Amniotic epithelial cell (primary cell): Measurements from ENCODE around the gene WASF2.
A peak's percentile ranks its signal among the peaks of the same experiment; 100 is the strongest.
"Not testable (repeated sequence)": the region's sequence is repeated elsewhere in the genome, so short reads cannot be mapped to it uniquely, and the experiment has no call there.

Experiments
- DNase-seq: peaks from one replicate; pipeline ENCODE4 v3.0.0-alpha.2; 2010; ENCODE audit warnings: low read depth

The WASF2 gene

DNA sequence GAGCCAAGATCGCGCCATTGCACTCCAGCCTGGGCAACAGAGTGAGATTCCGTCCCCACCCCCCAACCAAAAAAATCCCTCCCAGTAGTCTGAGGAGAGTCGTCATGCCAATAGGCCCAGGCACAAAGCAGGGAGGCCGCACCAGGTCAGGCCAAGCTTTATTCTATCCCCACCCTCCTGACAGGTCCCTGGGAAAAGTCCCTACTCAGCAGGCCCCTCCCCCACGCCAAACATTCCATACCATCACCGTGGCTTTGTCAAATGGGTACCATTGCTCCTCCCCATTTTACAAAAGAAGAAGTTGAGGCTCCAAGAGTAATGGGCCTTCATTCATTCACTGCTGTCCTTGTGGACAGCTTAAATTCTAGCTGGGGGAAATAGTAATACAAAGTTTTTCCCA lies 92.2 kb downstream of the WASF2 start:
- no peak for DNase-seq

DNA sequence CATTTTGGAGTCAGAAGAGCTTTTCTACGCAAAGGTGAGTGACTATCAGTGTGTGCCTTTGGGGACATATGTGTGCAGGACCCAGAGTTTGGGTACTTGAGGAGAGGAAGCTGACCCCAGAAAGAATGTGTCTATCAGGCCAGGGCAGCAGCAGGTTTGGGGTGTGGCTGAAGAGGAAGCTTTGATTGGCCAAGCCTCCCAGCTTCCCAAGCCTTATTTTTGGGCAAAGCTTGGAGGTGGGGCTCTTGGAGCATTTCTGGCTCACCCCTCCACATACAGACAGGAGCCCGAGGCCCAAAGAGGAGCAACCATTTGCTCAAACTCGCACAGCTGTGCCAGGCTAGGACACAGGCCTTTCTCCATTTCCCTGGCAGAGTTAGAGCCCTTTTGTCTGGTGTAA lies 92.9 kb downstream of the WASF2 start:
- no peak for DNase-seq

DNA sequence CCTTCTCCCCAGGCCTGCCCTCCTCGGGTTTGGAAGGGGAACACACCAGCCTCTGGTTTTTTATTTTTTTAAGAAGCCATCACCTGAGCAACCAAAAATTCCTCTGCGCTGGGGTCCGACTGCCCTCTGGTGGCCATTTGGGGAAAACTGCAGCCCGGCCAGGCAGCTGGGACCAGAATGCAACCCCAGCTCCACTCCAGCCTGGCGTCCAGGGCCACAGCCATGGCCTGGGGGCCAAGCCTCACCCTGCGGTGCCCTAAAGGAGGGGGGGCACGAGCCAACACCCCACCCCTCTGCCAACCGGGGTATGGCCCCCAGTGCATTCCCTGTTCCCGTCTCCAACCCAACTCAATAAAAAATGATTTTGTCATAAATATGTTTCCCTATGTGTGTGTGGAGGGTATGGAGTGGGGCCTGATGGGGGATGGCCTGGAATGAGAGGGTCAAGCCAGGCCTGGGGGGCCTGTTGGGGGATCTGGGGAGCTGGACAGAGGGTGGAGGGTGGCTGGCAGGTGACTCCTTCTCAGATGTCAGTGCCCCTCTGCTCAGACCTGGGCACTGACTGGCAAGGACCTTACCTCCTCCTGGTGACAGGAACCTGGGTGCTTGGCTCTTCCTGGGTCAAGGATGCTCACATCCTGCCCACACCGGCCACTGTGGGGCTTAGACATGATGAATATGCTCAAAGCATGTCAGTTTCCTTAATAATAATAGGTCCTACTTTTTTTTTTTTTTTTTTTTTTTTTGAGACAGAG lies 94.3 kb downstream of the WASF2 start:
- DNase-seq, result peak; percentile 27

DNA sequence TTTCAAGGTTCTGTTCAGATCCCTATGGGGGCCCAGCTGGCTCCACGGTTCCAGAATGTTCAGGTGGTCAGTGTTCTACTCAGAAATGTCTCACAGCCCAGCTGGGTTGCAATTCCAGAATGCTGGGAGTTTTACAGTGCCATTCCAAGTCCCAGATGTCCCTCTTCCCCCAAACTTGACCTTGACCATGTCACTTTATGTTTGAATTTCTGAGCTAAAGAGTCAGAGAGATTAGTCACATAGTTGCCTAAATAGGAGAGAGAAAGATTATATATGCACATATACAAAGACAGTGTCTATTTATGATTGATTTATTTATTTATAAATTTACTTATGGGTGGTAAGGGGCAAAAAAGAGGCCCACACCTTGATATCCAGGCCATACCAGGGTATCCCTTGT lies 95.0 kb downstream of the WASF2 start:
- no peak for DNase-seq

DNA sequence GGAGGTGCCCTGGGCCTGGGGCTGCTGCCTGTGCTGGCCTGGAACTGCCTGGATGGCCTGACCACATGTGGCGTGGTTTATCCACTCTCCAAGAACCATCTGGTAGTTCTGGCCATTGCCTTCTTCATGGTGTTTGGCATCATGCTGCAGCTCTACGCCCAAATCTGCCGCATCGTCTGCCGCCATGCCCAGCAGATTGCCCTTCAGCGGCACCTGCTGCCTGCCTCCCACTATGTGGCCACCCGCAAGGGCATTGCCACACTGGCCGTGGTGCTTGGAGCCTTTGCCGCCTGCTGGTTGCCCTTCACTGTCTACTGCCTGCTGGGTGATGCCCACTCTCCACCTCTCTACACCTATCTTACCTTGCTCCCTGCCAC lies 95.7 kb downstream of the WASF2 start:
- no peak for DNase-seq

DNA sequence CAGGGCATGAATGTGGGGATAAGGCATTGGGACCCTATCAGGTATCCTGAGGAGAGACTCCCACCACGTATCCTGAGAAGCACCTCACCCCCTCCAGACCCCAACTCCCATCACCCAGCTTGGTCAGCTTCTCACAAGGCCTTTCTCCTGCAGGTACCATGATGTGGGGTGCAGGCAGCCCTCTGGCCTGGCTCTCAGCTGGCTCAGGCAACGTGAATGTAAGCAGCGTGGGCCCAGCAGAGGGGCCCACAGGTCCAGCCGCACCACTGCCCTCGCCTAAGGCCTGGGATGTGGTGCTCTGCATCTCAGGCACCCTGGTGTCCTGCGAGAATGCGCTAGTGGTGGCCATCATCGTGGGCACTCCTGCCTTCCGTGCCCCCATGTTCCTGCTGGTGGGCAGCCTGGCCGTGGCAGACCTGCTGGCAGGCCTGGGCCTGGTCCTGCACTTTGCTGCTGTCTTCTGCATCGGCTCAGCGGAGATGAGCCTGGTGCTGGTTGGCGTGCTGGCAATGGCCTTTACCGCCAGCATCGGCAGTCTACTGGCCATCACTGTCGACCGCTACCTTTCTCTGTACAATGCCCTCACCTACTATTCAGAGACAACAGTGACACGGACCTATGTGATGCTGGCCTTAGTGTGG lies 96.2 kb downstream of the WASF2 start:
- DNase-seq, result no peak

DNA sequence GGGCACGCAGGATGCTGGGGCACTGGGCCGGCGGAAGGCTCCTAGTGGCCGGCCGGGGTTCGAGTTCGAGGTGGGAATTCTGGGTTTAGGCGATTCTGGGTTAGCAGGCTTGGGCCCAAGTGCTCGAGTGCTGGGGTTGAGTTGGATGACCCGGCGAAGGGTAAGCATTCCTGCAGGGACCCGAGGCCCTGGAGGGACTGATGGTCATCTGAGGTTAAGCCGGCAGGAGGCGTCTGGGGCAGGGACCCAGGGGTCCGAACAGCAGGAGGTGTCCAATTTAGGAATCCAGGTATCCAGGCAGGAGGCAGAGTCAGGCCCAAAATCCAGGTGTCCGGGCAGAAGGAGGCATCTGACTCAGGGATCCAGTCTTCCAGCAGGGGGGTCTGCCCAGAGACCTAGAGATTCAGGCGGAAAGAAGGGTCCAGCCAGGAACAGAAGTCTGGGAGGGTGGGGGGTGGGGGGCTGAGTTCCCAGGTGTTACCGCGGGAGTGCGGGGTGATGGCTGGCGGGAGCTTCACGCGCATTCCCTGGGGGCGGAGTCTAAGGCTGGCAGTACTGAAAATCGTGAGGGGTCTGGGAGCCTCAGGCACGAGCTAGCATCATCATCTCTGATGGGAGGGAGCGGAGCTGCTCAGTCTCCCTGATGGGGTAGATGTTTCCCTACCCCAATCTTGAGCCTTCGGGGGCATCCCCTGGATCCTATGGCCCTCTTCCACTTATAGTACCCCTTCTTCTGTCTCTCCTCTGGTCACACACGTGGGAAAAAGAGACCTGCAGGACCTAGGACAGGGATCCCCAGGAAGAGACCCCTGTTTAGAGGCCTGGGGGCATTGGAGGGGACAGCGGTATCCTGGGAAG lies 97.0 kb downstream of the WASF2 start:
- DNase-seq, result no peak

DNA sequence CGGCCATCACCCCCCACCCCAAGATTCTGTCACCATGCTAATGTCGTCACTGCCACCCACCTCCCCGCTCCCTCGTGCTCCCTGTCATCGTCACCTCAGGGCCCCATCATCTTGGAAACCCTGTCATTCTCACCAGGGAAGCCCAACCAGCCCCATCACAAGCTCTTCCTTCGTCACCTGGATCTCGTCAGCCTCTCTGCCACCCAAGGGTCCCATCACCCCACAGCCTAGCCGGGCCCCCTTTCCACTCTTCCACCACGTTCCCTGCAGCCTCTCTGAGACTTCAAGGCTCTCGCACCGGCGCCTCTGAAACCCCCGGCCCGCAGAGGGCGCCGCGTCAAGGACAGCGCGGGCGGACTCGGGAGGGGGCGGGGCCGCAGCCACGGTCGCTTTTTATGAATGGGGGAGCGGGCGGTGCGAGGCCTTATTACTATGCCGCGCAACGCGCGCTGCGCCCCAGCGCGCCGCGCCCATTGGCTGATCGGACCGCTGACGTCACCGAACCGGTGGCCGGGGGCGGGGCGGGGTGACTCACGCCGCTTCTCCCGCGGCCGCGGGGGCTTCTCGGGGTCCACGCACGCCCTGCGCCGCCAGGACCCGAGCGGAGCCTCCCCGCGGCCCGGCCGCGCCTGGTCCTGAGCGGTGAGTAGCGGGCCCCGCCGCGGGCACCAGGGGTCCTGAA lies 97.7 kb downstream of the WASF2 start, which contains the start of gene GPR3:
Gene GPR3, plus strand, starts transcription at position 527 of the 682 bp plus-strand sequence. CDS start 1,177 bp downstream, outside the sequence.
- peak; percentile 83 for DNase-seq

DNA sequence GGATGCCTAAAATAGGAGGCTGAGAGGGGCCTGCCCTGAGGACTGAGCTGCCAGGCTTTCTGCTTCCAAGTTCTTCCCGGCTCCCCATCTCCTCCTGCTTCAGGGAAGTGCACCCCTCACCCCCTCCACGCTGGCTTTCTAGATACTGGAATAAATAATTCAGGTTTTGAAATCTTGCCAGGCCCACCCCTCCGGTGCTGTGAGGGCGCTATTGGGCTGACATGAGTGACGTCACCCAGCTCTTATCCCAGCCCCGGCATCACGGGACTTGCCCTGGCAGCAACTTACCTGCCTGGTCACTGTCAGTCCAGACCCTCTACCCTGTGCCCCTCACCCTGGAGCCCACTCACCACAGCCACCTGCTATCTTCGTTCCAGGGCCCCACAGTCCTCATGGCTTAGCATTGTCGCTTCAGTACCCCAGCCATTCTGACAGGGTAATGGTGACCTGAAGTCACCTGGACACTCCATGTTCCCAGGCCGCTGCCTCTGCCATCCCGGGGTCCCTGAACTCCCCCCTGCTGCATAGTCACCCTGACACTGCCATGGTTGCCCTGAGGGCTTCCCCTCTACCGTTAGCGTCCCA lies 98.4 kb downstream of the WASF2 start:
- DNase-seq, result peak; percentile 64

DNA sequence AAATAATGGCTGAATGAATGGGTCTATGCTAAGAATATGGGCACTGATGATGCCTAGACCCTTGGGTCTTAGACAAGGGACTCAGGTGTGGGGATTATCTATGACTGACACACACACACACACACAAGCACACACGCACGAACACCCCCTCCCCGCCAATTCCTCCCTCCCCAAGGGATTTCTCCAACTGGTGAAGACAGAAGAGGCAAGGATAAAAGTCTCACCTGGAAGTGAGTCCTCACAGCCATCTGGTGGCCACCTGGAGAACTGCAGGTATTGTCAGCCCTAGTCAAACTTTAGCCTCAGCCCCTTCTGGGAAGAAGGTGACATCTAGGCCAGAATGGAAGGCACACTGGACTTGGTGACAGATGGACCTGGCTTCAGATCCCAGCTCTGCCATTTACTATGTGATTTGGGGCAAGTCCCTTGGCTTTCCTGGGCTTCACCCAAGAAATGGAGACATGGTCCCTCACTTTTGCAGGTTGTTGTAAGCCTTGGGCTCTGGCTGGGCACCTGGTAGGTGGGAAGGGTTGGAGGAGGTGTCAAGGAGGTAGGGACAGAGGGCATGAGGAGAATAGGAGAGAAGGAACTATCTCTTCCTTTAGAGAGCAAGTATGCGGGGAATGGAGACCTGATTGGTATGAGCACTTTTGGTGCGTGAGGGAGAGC lies 101.5 kb downstream of the WASF2 start:
- peak; percentile 32 for DNase-seq

DNA sequence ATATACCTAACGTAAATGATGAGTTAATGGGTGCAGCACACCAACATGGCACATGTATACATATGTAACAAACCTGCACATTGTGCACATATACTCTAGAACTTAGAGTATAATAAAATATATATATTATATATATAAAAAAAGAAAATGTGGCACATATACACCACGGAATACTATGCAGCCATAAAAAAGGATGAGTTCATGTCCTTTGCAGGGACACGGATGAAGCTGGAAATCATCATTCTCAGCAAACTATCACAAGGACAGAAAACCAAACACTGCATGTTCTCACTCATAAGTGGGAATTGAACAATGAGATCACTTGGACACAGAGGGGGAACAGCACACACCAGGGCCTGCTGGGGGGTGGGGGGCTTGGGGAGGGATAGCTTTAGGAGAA lies 105.2 kb downstream of the WASF2 start:
- DNase-seq, result not testable (repeated sequence)

DNA sequence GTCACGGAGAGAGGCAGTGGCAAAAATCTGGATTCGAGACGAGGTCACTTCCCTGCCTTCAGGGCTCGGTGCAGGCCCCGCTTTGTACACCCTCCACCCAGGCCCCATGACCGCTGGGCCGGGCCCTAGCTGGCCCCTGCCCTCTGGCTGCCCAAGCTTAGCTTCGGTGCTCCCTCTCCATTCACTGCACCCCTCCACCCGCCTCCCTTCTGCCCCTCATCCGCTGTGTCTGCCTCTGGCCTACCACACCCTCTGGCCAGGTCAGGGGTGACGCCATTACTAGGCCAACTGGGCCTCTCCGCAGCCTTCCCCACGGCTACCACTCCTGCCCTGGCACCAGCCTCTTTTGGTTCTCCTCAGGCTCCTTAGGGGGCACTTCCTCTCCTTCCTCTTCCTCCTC lies 106.3 kb downstream of the WASF2 start:
- DNase-seq, result no peak

DNA sequence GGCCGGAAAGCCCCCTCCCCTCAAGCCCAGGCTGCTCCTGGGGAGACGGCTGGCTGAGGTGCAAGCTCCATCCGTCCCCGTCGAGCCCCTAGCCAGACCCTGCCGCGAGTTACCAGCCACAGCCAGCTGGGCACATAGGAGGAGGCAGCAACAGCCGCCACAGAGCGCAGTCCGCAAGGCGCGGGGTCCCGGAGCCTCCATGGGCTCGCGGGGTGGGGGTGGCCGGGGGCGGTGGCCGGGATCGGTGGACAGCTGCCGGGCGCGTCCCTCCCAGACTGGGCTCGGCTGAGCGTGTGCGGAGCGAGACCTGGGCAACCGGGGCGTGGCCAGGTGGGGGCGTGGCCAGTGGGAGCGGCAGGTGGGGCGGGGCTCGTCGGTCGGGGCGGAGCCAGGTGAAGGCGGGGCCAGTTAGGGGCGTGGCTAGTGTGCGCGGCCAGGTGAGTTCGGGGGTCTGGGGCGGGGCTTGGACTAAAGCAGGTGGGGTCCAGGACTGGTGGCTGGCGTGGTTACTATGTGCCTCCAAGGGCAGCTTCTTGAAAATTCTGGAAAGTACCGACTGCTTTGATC lies 106.8 kb downstream of the WASF2 start, which contains the start of gene CD164L2:
Gene CD164L2, minus strand, starts transcription at position 295 of the 567 bp plus-strand sequence. Its CDS starts 94 bp downstream, at position 201.
- no peak for DNase-seq

DNA sequence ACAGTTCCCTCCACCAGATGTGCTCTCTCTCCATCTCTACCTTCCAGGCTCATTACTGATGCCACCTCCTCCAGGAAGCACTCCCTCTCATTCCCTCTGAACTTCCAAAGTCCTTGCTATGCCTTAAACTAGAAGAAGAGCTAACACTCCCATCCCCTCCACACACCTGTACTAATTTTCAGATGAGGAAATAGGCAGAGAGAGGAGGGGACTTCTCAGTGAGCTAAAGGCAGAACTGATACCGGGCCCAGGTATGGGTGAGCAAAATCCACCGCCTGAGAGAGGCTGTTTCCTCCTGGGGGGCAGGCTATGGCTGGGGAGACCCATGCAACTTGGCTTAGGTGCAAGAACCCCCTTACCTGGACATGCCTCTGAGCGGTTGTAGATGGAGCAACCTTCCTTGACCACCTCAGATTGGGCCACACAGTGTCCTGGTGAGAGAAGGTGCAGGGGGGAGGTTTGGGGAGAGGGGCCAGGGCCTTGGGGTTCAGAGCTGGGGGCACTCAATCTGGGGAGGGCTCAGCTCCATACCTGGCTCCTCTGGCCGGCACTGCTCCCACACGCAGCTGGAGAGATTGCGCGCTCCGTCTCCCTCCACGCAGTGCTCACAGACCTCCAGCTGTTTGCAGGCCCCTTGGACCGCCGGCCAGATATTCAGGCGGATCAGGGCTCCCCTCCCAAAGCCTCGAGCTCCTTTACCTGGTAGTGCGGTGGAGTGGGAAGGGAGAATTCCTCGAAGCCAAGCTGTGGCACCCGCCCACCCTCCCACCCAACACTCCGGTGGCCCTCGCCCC lies 107.8 kb downstream of the WASF2 start:
- no peak for DNase-seq

DNA sequence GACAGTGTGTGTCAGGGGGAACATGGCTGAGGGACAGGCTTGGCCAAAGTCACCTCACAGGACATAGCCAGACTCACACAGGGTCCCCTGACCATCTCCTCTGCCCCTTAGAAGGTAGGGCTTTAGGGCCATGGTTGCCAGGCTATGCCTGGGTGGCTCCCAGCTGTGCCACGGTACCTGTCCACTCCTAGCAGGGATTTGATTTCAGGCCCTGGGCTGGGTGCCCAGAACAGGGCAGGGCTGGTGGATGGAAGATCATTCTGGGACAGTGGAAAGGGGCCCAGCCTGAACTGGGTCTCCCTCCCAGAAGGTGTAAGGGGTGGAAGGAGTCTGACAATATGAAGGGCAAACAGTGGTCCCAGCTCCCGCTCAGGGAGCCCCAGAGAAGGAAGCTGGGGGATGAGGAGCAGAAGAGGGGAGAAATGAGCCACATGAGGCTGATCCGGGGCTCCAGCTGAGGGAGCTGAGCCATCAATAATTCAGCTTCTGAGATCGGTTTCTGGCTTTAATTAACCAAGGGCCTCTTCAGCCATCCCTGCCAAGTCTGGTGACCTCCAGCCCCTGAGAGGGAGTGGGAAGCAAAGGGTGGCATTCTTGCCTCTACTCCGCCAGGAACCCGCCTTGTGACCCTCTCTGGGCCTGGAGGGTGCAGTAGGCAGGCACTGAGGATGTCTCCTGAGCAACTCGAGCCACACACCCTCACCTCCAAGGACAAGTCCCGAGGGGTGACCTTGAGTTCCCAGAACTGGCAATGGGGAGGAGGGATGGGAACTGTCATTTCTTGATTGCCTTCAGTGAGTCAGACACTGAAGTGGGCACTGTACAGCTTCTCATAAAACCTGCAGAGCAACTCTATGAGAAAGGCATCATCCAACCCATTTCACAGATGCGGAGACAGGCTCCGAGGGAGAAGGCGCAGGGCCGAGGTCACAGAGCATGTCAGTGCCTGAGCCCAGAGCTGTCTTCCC lies 108.9 kb downstream of the WASF2 start:
- no peak for DNase-seq

DNA sequence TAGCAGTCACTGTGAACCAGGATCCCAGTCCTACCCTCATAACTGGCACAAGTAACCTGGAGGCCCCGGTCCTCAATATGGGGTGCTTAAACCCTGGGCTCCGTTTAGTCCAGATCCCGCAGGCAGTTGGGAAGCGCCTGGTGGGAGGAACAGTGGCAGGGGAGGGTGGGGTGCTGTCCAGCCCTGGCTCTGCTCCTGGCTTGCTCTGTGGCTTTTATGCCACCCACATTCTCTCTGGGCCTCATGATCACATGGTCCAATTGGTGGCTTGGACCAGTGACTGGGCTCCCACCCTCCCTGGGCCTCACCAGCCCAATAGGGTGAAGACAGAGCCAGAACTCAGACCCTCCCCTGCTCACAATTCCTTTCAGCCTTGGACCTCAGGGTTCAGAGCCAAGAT lies 109.7 kb downstream of the WASF2 start:
- DNase-seq, result no peak

DNA sequence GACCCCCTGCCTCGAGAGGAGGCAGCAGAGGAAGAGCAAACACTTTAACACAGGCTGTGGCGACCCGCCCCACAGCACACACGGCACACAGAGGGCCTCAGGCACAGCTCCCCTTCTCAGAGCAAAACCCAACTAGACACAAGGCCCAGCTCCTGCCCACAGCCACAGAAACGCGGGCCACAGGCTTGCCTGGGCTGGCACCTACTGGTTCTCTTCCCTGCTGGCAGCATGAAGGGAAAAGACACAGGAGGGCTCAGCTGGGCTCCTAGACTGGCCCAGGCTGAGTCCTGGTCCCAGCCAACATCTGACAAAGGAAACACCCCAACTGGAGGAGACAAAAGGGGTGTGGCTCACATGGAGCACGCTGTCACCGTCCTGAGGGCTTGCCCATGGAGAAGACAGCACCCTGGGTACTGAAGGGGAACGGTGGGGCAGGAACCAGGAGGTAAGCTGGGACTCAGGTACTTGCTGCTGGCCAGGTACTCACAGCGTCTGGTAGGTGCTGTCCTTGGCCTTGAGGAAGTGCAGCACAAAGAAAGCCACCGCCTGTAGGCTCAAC lies 110.3 kb downstream of the WASF2 start:
- DNase-seq, result no peak

DNA sequence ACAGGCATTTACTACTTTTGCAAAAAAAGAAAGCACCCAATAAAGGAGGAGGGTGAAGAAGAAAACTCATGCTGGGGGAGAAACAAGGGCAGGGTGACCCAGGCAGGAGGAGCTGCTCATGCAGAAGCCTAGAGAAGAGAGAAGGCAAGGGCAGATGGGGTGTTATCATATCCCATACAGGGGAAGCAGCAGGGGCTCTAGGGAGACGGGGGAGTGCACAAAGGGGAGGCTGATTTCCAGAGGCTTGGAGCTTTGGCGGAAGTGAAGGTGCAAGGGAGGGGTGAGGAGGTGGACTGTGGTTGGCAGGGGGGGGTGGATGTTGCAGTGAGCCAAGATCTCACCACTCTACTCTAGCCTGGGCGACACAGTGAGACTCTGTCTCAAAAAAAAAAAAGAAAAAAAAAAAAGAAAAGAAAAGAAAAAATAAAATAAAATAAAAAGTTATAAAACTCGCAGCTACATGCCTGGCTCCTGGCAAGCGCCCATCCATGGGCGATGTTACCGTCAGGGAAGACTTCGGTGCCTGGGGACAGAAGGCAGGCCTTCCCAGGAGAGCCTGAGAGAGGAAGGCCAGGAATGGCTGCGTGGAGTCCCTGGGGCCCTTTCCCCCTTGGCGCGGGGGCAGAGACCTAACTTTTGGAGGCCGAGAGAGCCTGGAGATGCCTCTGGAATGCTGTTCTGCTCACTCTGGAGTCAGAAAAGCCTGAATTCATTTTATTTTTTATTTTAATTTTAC lies 112.0 kb downstream of the WASF2 start:
- DNase-seq, result no peak
